ENCODE data around the gene SYCP1.

- TF ChIP-seq CTCF (IDR thresholded peaks at IDR 0.05; ENCODE audit: control extremely low read depth in 1 of 3, insufficient read depth in 1 of 3, low read depth in 1 of 3, low read length in 3 of 3) (no peak), RAD21 (IDR thresholded peaks at IDR 0.05 in 1 of 2, conservative IDR thresholded peaks at IDR 0.05 in 1 of 2; ENCODE audit: low read depth in 2 of 2, low read length in 2 of 2) (no peak), USF2 (IDR thresholded peaks at IDR 0.05; ENCODE audit: low read length) (no peak), SRF (IDR thresholded peaks at IDR 0.05; ENCODE audit: low read depth, low read length) (no peak), ATF3 (IDR thresholded peaks at IDR 0.05; ENCODE audit: insufficient read depth, low read depth, low read length) (no peak), EGR1 (IDR thresholded peaks at IDR 0.05; ENCODE audit: borderline replicate concordance, low read depth, low read length) (no peak)
These were observed 168.9 kb downstream of the SYCP1 start for GRCh38 chr1:115023593-115023992.
